Measurements from ENCODE around the gene PSME1.

GRCh38 chr14:24172261-24172860 is 36.4 kb downstream of the PSME1 start:
- no peak for TF ChIP-seq CTCF (conservative IDR thresholded peaks at IDR 0.05; ENCODE audit: low read depth, low read length)
- TF ChIP-seq SMC3 (IDR thresholded peaks at IDR 0.05; ENCODE audit: low read depth, low read length), result no peak
- no peak for TF ChIP-seq RFX5 (IDR thresholded peaks at IDR 0.05; ENCODE audit: low read depth, low read length)
- no peak for TF ChIP-seq RAD21 (IDR thresholded peaks at IDR 0.05; ENCODE audit: low read length)
- TF ChIP-seq RCOR1 (IDR thresholded peaks at IDR 0.05; ENCODE audit: insufficient replicate concordance, low read length), result no peak
- no peak for TF ChIP-seq POLR2A (IDR thresholded peaks at IDR 0.05; ENCODE audit: low read depth, low read length)
- TF ChIP-seq MAZ (IDR thresholded peaks at IDR 0.05; ENCODE audit: borderline replicate concordance, low read depth, low read length), result no peak
- TF ChIP-seq USF2 (IDR thresholded peaks at IDR 0.05; ENCODE audit: low read depth, low read length), result no peak
- TF ChIP-seq NFE2L2 (IDR thresholded peaks at IDR 0.05; ENCODE audit: low read depth, low read length), result no peak
- no peak for TF ChIP-seq MAFK (IDR thresholded peaks at IDR 0.05; ENCODE audit: low read depth, low read length)
- no peak for TF ChIP-seq ELK1 (IDR thresholded peaks at IDR 0.05; ENCODE audit: borderline replicate concordance, low read depth, low read length)
- no peak for TF ChIP-seq MXI1 (IDR thresholded peaks at IDR 0.05; ENCODE audit: borderline replicate concordance, low read depth, low read length)
- TF ChIP-seq FOS (IDR thresholded peaks at IDR 0.05; ENCODE audit: low read depth, low read length), result no peak

Data from IMR-90 (cell line).